ENCODE measurements around the gene HDGFL2. TPM values are rescaled to one million over a fixed set of nuclear protein-coding genes. Genes with fewer than 3 reads are reported as not detected.
"Not testable (repeated sequence)": the region's sequence is repeated elsewhere in the genome, so short reads cannot be mapped to it uniquely, and the experiment has no call there.

Gene HDGFL2
- total and polyA plus RNA-seq, 12 donors = 20.5 to 40.9 (median 28.0) TPM

DNA sequence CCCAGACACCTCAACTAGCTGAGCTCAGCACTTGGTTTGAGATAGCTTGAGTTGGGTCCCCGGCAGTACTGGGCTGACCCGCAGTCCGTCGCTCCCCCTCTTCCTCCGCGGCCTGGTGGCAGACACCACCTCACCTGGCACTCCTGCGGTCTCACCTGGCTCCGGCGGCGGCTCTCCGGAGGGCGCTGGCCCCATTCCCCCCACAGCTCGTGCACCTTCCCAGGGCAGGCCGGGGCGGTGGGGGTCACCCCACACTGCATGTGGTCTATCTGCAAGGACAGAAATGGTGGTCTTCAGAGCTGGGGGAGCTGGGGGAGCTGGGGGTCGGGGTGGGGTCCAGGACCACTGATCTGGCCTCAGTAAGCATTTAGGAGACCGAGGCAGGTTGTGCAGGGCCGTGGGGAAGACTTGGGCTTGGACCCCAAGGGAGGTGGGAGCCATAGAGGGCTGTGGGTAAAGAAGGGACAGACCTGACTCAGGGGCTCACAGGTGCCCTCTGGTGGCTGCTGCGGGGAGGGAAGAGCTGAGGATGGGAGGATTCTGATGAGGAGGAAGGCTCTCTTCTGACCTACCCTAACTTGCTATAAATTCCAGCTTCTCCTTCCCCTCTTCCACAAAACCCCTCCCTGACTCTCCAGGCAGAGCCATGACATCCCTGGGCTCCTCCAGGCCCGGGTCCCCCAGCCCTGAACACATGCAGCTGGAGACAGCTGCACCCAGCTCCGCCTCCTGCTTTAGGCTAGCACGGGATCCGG lies 52.9 kb downstream of the HDGFL2 start:
- WGBS, 2 donors = 68 to 70% methylated on average over 23 of the region's 23 CpGs
- H3K9me3 ChIP-seq = no peaks in the 10 kb centered on the region
- TF ChIP-seq, protein P1, sequence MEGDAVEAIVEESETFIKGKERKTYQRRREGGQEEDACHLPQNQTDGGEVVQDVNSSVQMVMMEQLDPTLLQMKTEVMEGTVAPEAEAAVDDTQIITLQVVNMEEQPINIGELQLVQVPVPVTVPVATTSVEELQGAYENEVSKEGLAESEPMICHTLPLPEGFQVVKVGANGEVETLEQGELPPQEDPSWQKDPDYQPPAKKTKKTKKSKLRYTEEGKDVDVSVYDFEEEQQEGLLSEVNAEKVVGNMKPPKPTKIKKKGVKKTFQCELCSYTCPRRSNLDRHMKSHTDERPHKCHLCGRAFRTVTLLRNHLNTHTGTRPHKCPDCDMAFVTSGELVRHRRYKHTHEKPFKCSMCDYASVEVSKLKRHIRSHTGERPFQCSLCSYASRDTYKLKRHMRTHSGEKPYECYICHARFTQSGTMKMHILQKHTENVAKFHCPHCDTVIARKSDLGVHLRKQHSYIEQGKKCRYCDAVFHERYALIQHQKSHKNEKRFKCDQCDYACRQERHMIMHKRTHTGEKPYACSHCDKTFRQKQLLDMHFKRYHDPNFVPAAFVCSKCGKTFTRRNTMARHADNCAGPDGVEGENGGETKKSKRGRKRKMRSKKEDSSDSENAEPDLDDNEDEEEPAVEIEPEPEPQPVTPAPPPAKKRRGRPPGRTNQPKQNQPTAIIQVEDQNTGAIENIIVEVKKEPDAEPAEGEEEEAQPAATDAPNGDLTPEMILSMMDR (IDR thresholded peaks at IDR 0.05) = peak; percentile 57 to 84 (median 71)
- intact Hi-C loops (cut with DNase I) = loop anchor here in 3 of 10 donors (10.0 kb wide), 2 partner anchors 250 to 260 kb away; partner anchors contain the start of gene SHD (in 1 of the 3)
- H3K36me3 ChIP-seq = no peaks in the 10 kb centered on the region
- H3K27ac ChIP-seq = no peak overlapping the region
- H3K27me3 ChIP-seq = no peaks in the 10 kb centered on the region
- peak overlapping the region in 2 of 10 donors; percentile 3 to 21 for H3K4me3 ChIP-seq
- peaks cover 0 to 12% (median 1%) of the 10 kb centered on the region in 9 donors for H3K4me1 ChIP-seq
- DNase-seq (peak; percentile 49 to 74), ATAC-seq (peak in 5 of 8 donors; percentile 30 to 64 (median 47))

GRCh38 chr19:4525563-4526002 lies 53.5 kb downstream of the HDGFL2 start:
- TF ChIP-seq, protein P1 (IDR thresholded peaks at IDR 0.05) = no peak
- DNase-seq (no peak), ATAC-seq (peak in 1 of 8 donors; percentile 11)
- Histone ChIP-seq H3K27ac (no peak overlapping the region), H3K4me3 (peak overlapping the region in 2 of 10 donors; percentile 3 to 21), H3K9me3 (no peaks in the 10 kb centered on the region), H3K36me3 (no peaks in the 10 kb centered on the region), H3K4me1 (peaks cover 0 to 10% (median 0%) of the 10 kb centered on the region in 9 donors), H3K27me3 (no peaks in the 10 kb centered on the region)
- intact Hi-C loops (cut with DNase I) = loop anchor here in 3 of 10 donors (10.0 kb wide), 2 partner anchors 251 to 261 kb away; partner anchors contain the start of gene SHD (in 1 of the 3)
- 57 to 66% methylated on average over 23 of the region's 23 CpGs for WGBS, 2 donors

- not testable (repeated sequence) for H3K9me3 ChIP-seq, H3K4me1 ChIP-seq, H3K27ac ChIP-seq, H3K36me3 ChIP-seq, H3K4me3 ChIP-seq, DNase-seq, H3K27me3 ChIP-seq, ATAC-seq
- intact Hi-C loops (cut with DNase I) = loop anchor here in 3 of 10 donors (10.0 kb wide), 2 partner anchors 253 to 263 kb away; partner anchors contain the start of gene SHD (in 1 of the 3)
- 88% methylated on average over 8 of the region's 8 CpGs for WGBS, 2 donors
Observed at GRCh38 chr19:4527377-4527776, 55.3 kb downstream of the HDGFL2 start.

- DNase-seq = no peak
- WGBS, 2 donors = 65 to 71% methylated on average over 15 of the region's 15 CpGs
Observed at GRCh38 chr19:4528843-4529242, 56.7 kb downstream of the HDGFL2 start.

More at GRCh38 chr19:4528843-4529242, 56.7 kb downstream of the HDGFL2 start:
- no peaks in the 10 kb centered on the region for H3K9me3 ChIP-seq
- no peak for ATAC-seq
- H3K4me1 ChIP-seq = peaks cover 0 to 5% (median 0%) of the 10 kb centered on the region in 9 donors
- no peak overlapping the region for H3K27ac ChIP-seq
- no peaks in the 10 kb centered on the region for H3K27me3 ChIP-seq
- intact Hi-C loops (cut with DNase I) = loop anchor here in 3 of 10 donors (10.0 kb wide), 2 partner anchors 254 to 264 kb away; partner anchors contain the start of gene SHD (in 1 of the 3)
- no peak overlapping the region for H3K4me3 ChIP-seq
- H3K36me3 ChIP-seq = no peaks in the 10 kb centered on the region
- TF ChIP-seq, protein P1 (IDR thresholded peaks at IDR 0.05) = no peak

Measured in heart right ventricle (tissue), 16 donors.